Memory B cell (primary cell): Measurements from ENCODE around the gene ACADL.
A peak's percentile ranks its signal among the peaks of the same experiment; 100 is the strongest.
"Not testable (repeated sequence)": the region's sequence is repeated elsewhere in the genome, so short reads cannot be mapped to it uniquely, and the experiment has no call there.

Experiments
- ATAC-seq: fragments of 150-1000 bp; cut with Tn5 transposase; 2 replicates; pipeline ENCODE4 v1.10.0; 2021; ENCODE audit warnings: low read depth, mild to moderate bottlenecking, moderate library complexity
- DNase-seq, 2 donors: peaks; one replicate each; pipeline ENCODE4 v3.0.0; 2022; ENCODE audit warnings: low spot score in 2 of 2
- H3K27ac Mint-ChIP-seq: one replicate; pipeline ENCODE4 v1.8.0; 2022; ENCODE audit warnings: mild to moderate bottlenecking, moderate library complexity, mixed read lengths
- H3K27me3 Mint-ChIP-seq: one replicate; pipeline ENCODE4 v1.8.0; 2022; ENCODE audit warnings: mixed read lengths
- H3K36me3 Mint-ChIP-seq: one replicate; pipeline ENCODE4 v1.8.0; 2022; ENCODE audit warnings: mild to moderate bottlenecking, mixed read lengths
- H3K4me1 Mint-ChIP-seq: one replicate; pipeline ENCODE4 v1.8.0; 2022; ENCODE audit warnings: mixed read lengths
- H3K4me3 Mint-ChIP-seq: one replicate; pipeline ENCODE4 v1.8.0; 2022; ENCODE audit warnings: mild to moderate bottlenecking, moderate library complexity, mixed read lengths
- H3K9me3 Mint-ChIP-seq: one replicate; pipeline ENCODE4 v1.8.0; 2022; ENCODE audit warnings: mixed read lengths

Gene ACADL

DNA sequence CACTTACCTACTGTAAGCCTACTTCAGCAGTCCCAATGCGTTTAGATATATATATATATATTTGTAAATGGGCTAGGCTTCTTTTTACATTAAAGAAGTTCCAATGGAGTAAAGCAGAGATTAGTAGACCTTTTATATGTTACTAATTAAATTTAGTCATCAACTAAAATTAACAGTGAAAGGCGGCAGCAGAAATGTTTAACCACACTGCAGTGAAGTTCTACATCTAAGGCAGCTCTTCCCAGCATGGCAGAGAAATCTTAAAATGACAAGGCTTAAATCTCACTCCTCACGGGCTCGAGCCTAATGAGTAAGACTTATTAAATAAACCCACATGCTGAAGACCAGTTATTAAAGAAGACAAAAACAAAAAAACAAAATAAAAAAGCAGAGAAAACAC, 34.9 kb downstream of the ACADL start:
- ATAC-seq (no peak), DNase-seq (no peak)
- H3K27me3 Mint-ChIP-seq = peaks cover 4% of the 10 kb centered on the region
- no peak overlapping the region for H3K4me3 Mint-ChIP-seq
- H3K36me3 Mint-ChIP-seq = no peaks in the 10 kb centered on the region
- H3K27ac Mint-ChIP-seq = no peak overlapping the region
- no peaks in the 10 kb centered on the region for H3K4me1 Mint-ChIP-seq
- peaks cover 4% of the 10 kb centered on the region for H3K9me3 Mint-ChIP-seq

- peaks cover 7% of the 10 kb centered on the region for H3K9me3 Mint-ChIP-seq
- H3K36me3 Mint-ChIP-seq = peaks cover 2% of the 10 kb centered on the region
- ATAC-seq (no peak), DNase-seq (no peak)
- H3K27me3 Mint-ChIP-seq = peaks cover 6% of the 10 kb centered on the region
- no peak overlapping the region for H3K27ac Mint-ChIP-seq
- H3K4me3 Mint-ChIP-seq = no peak overlapping the region
- no peaks in the 10 kb centered on the region for H3K4me1 Mint-ChIP-seq
Observed at GRCh38 chr2:210189452-210190138, 35.7 kb downstream of the ACADL start.

DNA sequence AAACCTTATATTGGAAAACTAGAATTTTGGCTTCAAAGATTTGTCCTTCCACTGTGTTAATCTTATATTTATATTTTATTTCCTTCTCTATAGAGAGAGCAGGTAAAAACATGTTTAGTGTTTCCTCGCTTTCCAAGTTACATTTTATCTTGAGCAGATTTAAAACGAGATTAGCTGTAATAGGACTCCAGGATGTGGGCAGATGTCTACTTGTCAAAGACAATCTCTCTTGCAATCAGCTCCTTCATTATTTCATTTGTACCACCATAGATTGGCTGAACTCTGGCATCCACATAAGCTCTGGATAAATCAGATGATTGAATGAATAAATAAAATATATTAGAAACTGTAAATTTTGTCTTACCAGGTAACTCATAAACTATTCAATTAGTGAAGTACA, 36.5 kb downstream of the ACADL start:
- Mint-ChIP-seq H3K27me3 (peaks cover 6% of the 10 kb centered on the region), H3K36me3 (peaks cover 6% of the 10 kb centered on the region), H3K9me3 (peaks cover 13% of the 10 kb centered on the region), H3K27ac (no peak overlapping the region), H3K4me1 (no peaks in the 10 kb centered on the region), H3K4me3 (no peak overlapping the region)
- DNase-seq (no peak), ATAC-seq (no peak)

DNA sequence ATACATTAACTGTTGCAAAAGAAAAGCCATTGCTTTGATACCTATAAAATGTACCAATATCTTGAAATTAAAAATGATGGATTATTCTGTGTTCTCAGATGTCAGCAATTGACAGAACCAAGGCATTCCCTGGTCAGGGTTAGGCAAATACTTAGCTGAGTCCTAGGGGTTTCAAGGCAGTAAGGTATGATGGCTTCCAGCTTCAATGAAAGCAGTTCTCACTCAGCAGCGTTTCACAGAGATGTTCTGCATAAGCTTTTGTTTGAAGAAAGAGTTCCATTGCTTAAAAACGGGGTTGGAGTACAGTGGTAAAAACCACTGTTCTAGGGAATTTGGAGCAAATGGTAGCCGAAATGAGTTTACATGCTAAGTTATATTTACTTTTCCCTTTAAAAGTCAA, 37.1 kb downstream of the ACADL start:
- Mint-ChIP-seq H3K4me3 (no peak overlapping the region), H3K4me1 (no peaks in the 10 kb centered on the region), H3K27ac (no peak overlapping the region), H3K27me3 (peaks cover 4% of the 10 kb centered on the region), H3K9me3 (peaks cover 15% of the 10 kb centered on the region), H3K36me3 (peaks cover 6% of the 10 kb centered on the region)
- DNase-seq (no peak), ATAC-seq (no peak)

DNA sequence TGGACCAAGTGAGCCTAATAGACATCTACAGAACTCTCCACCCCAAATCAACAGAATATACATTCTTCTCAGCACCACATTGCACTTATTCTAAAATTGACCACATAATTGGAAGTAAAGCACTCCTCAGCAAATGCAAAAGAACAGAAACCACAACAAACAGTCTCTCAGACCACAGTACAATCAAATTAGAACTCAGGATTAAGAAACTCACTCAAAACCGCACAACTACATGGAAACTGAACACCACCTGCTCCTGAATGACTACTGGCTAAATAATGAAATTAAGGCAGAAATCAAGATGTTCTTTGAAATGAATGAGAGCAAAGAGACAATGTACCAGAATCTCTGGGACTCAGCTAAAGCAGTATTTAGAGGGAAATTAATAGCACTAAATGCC, 41.3 kb downstream of the ACADL start:
- H3K27me3 Mint-ChIP-seq, ATAC-seq, DNase-seq, H3K36me3 Mint-ChIP-seq, H3K27ac Mint-ChIP-seq, H3K4me1 Mint-ChIP-seq, H3K4me3 Mint-ChIP-seq: not testable (repeated sequence)
- H3K9me3 Mint-ChIP-seq = peaks cover 19% of the 10 kb centered on the region

DNA sequence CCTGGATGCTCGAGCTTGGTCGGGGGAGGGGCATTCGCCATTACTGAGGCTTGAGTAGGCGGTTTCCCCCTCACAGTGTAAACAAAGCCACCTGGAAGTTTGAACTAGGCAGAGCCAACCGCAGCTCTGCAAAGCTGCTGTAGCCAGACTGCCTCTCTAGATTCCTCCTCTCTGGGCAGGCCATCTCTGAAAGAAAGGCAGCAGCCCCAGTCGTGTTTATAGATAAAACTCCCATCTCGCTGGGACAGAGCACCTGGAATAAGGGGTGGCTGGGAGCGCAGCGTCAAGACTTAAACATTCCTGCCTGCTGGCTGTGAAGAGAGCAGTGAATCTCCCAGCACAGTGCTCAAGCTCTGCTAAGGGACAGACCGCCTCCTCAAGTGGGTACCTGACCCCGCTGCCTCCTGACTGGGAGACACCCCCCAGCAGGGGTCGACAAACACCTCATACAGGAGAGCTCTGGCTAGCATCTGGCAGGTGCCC, 43.6 kb downstream of the ACADL start:
- not testable (repeated sequence) for H3K36me3 Mint-ChIP-seq, DNase-seq, H3K27ac Mint-ChIP-seq, H3K27me3 Mint-ChIP-seq, ATAC-seq, H3K4me3 Mint-ChIP-seq, H3K4me1 Mint-ChIP-seq
- peaks cover 19% of the 10 kb centered on the region for H3K9me3 Mint-ChIP-seq

DNA sequence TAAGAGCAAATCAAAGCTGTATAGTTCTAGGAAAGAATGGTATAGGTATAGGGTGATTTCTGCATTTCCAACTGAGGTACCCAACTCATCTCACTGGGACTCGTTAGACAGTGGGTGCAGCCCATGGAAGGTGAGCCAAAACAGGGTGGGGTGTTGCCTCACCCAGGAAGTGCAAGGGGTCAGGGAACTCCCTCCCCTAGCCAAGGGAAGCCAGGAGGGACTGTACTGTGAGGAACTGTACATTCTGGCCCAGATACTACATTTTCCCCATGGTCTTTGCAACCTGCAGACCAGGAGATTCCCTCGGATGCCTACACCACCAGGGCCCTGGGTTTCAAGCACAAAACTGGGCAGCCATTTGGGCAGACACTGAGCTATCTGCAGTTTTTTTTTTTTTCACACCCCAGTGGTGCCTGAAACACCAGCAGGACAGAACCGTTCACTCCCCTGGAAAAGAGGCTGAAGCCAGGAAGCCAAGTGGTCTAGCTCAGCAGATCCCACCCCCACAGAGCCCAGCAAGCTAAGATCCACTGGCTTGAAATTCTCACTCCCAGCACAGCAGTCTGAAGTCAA, 44.1 kb downstream of the ACADL start:
- H3K4me1 Mint-ChIP-seq, H3K27me3 Mint-ChIP-seq, ATAC-seq, H3K4me3 Mint-ChIP-seq, H3K36me3 Mint-ChIP-seq, DNase-seq, H3K27ac Mint-ChIP-seq: not testable (repeated sequence)
- H3K9me3 Mint-ChIP-seq = peaks cover 19% of the 10 kb centered on the region

DNA sequence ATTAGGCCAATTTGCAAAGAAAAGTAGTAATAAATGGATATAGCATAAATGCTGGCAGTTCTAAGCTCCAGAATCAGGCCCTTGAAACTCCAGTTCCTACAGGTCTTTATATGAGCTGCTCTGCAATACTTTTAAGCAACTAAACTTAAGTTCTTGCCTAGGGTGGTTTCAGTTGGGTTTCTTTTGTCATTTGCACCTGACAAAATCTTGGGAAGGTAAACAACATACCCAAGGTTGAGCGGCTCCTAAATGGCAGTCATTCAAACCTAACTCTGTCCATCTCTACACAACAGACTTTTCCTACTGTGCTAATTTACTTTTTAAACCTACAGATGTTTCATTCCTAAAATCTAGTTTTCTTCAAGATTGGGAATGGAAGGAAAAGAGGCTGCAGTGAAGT, 44.8 kb downstream of the ACADL start:
- DNase-seq (no peak), ATAC-seq (no peak)
- Mint-ChIP-seq H3K4me3 (no peak overlapping the region), H3K27me3 (peaks cover 7% of the 10 kb centered on the region), H3K27ac (no peak overlapping the region), H3K9me3 (peaks cover 15% of the 10 kb centered on the region), H3K4me1 (no peaks in the 10 kb centered on the region), H3K36me3 (peaks cover 6% of the 10 kb centered on the region)

- H3K4me1 Mint-ChIP-seq = no peaks in the 10 kb centered on the region
- peaks cover 3% of the 10 kb centered on the region for H3K36me3 Mint-ChIP-seq
- H3K27me3 Mint-ChIP-seq = peaks cover 5% of the 10 kb centered on the region
- no peak overlapping the region for H3K27ac Mint-ChIP-seq
- ATAC-seq = no peak
- no peak overlapping the region for H3K4me3 Mint-ChIP-seq
- peaks cover 12% of the 10 kb centered on the region for H3K9me3 Mint-ChIP-seq
- DNase-seq = no peak
Observed at GRCh38 chr2:210179351-210179990, 45.8 kb downstream of the ACADL start.

DNA sequence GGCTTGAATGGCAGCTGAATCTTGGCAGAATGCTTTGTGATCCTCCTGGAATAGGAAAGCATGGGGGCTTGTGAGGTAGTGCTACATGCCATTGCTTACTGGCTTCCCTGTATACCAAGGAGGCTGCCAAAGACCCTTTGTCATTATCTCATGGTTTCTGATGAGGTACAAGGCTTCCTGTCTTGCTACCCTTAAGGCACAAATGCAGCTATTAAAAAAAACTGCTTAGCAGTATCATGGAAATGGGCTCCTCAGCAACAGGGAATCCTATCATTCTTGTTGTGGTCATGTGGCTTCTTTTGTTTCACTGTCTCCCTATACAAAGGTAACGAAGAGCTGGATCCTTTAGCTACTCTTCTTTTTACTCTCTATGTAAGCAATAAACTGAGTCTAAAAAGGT, 47.5 kb downstream of the ACADL start:
- ATAC-seq = no peak

GRCh38 chr2:210177115-210177514, 48.1 kb downstream of the ACADL start:
- H3K4me1 Mint-ChIP-seq, ATAC-seq, H3K9me3 Mint-ChIP-seq, DNase-seq, H3K36me3 Mint-ChIP-seq, H3K4me3 Mint-ChIP-seq, H3K27ac Mint-ChIP-seq, H3K27me3 Mint-ChIP-seq: not testable (repeated sequence)

More for the DNA sequence above, 47.5 kb downstream of the ACADL start:
- no peak overlapping the region for H3K4me3 Mint-ChIP-seq
- no peak for DNase-seq
- H3K36me3 Mint-ChIP-seq = no peaks in the 10 kb centered on the region
- no peaks in the 10 kb centered on the region for H3K4me1 Mint-ChIP-seq
- H3K27ac Mint-ChIP-seq = no peak overlapping the region
- H3K27me3 Mint-ChIP-seq = peaks cover 5% of the 10 kb centered on the region
- peaks cover 3% of the 10 kb centered on the region for H3K9me3 Mint-ChIP-seq

DNA sequence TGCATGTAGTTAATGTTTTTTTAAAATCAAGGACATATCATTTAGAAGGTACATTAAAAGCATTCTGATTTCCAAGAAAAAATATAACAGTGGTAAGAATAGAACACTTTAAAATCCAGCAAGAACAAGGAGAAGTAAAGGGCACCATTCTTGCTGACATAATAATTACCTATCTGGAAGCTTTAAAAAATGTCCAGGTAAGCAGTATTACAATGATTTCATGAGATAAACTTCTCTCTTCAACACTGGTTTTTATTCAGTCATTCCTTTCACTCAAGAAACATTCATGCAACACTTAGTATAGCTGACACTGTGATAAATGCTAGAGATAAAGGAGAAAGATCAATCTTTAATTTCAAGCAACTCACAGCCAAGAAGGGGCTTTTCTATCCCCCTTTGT, 51.2 kb downstream of the ACADL start:
- Mint-ChIP-seq H3K36me3 (no peaks in the 10 kb centered on the region), H3K9me3 (peaks cover 2% of the 10 kb centered on the region)
- ATAC-seq = no peak

GRCh38 chr2:210172219-210172575, 53.0 kb downstream of the ACADL start:
- peaks cover 3% of the 10 kb centered on the region for H3K27me3 Mint-ChIP-seq
- peaks cover 9% of the 10 kb centered on the region for H3K4me1 Mint-ChIP-seq
- H3K36me3 Mint-ChIP-seq = no peaks in the 10 kb centered on the region
- H3K27ac Mint-ChIP-seq = peak overlapping the region; percentile 90
- peaks cover 2% of the 10 kb centered on the region for H3K9me3 Mint-ChIP-seq
- ATAC-seq (no peak), DNase-seq (no peak)
- H3K4me3 Mint-ChIP-seq = peak overlapping the region; percentile 88

More for the DNA sequence above, 51.2 kb downstream of the ACADL start:
- no peak for DNase-seq
- peaks cover 9% of the 10 kb centered on the region for H3K4me1 Mint-ChIP-seq
- H3K4me3 Mint-ChIP-seq = no peak overlapping the region
- peaks cover 3% of the 10 kb centered on the region for H3K27me3 Mint-ChIP-seq
- H3K27ac Mint-ChIP-seq = no peak overlapping the region

DNA sequence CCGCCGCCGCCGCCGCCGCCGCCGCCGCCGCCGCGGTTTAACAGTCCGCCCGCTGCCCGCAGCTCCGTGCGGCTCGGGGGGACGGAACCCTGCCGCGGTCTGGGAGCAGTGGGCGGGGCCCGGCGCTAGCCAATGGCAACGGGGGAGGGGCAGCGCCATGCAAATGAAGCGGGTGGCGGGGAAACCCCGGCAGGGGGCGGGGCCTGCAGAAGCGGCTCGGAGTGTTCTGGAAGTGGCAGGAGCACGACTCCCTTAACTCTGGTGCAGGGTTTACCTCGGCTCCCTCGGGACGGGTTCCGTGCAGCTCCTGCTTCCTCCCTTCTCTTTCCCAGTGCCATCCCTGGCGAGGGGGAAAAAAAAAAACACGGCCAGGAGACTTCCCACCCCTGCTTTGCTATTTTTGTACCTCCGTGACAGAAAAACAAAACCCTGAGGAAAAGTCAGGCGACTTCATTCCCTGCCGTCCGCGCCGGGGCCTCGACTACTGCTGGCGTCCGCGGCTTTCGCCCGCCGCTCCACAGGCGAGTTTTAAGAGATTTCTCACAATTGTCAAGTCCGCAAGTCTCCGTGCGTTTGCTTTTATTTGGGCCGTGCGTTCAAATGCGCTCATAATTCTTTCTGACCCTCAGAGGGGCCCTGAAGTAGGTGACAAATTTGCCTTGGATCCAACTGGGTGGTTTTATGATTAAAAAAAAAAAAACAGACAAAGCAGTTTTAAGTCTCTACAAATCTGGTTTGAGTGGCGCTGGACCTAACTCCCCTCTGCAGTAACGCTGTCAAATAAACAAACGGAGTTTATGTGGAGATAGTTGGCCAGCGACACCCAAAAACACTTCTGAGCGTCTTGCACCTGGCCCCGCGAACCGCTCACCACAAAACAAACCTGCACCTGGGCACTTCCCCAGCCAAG, 53.7 kb downstream of the ACADL start, which contains the start of gene KANSL1L:
Gene KANSL1L, minus strand, starts transcription at position 101 of the 910 bp plus-strand sequence. CDS start 16,827 bp downstream, outside the sequence.
- ATAC-seq = peak; percentile 83
- Mint-ChIP-seq H3K9me3 (peaks cover 2% of the 10 kb centered on the region), H3K4me3 (peak within 1 kb of the TSS; percentile 95)

More for the DNA sequence above, 53.7 kb downstream of the ACADL start, which contains the start of gene KANSL1L:
- DNase-seq = peak; percentile 96 to 97
- Mint-ChIP-seq H3K27ac (peak within 1 kb of the TSS; percentile 90), H3K4me1 (peaks cover 9% of the 10 kb centered on the region), H3K36me3 (no peaks in the 10 kb centered on the region), H3K27me3 (peaks cover 3% of the 10 kb centered on the region)
